ENCODE results near the gene CFAP43.

Gene CFAP43

DNA sequence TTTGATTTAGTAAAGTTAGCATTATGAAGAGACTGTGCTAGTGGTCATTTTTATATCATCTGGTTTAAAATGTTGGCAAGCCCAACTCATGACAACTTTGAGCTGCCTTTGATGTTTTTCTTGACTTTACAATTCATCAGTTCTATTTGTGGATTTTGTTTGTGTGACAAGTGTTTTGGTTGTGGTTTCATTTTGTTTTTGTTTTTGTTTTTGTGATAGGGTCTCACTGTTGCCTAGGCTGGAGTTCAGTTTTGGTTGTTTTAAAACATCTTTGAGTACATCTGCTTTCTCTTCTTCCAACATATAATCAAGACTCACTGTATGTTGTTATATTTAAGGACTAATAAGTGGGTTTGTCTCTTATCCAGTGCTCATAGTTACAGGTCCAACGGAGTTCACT lies 127.7 kb downstream of the CFAP43 start:
- TF ChIP-seq, protein P1, sequence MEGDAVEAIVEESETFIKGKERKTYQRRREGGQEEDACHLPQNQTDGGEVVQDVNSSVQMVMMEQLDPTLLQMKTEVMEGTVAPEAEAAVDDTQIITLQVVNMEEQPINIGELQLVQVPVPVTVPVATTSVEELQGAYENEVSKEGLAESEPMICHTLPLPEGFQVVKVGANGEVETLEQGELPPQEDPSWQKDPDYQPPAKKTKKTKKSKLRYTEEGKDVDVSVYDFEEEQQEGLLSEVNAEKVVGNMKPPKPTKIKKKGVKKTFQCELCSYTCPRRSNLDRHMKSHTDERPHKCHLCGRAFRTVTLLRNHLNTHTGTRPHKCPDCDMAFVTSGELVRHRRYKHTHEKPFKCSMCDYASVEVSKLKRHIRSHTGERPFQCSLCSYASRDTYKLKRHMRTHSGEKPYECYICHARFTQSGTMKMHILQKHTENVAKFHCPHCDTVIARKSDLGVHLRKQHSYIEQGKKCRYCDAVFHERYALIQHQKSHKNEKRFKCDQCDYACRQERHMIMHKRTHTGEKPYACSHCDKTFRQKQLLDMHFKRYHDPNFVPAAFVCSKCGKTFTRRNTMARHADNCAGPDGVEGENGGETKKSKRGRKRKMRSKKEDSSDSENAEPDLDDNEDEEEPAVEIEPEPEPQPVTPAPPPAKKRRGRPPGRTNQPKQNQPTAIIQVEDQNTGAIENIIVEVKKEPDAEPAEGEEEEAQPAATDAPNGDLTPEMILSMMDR (conservative IDR thresholded peaks at IDR 0.05; ENCODE audit: low read depth, low read length): no peak
- H4K20me1 ChIP-seq (ENCODE audit: insufficient read depth): no peaks in the 10 kb centered on the region
- no peak overlapping the region for H3K27ac ChIP-seq
- no peaks in the 10 kb centered on the region for H3K79me2 ChIP-seq (ENCODE audit: insufficient read depth, low read depth)
- H3K4me1 ChIP-seq (ENCODE audit: low read depth, poor library complexity, severe bottlenecking): no peaks in the 10 kb centered on the region
- no peak overlapping the region for H3K4me3 ChIP-seq (IDR thresholded peaks at IDR 0.05; ENCODE audit: insufficient read depth, low read depth, low read length)
- H3K9ac ChIP-seq: no peak overlapping the region
- no peaks in the 10 kb centered on the region for H3K27me3 ChIP-seq (ENCODE audit: insufficient read depth, low read depth)
- no peak overlapping the region for H3K4me2 ChIP-seq
- H3K36me3 ChIP-seq (ENCODE audit: insufficient read depth): no peaks in the 10 kb centered on the region
- no peak overlapping the region for H2AFZ ChIP-seq (ENCODE audit: low read depth)

DNA sequence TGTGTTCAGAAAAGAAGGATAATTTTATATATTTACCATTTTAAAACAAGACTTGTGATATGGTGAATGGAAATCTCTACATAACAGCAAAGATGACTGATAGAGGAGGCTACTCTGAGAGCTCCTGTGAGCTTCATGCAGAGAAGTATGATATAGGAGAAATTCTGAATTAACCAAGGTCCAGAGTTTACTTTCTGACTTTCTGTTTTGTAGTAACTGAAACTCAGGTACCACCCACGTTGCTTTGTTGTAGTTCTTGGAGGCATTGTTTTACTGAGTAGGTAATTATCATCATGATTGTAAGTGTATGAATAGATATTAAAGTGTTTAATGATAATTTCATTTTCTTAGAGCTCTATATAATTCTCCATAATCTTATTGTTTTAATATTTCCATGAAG lies 128.2 kb downstream of the CFAP43 start:
- Histone ChIP-seq H3K27ac (no peak overlapping the region), H3K79me2 (ENCODE audit: insufficient read depth, low read depth) (no peaks in the 10 kb centered on the region), H3K4me3 (IDR thresholded peaks at IDR 0.05; ENCODE audit: insufficient read depth, low read depth, low read length) (no peak overlapping the region), H3K36me3 (ENCODE audit: insufficient read depth) (no peaks in the 10 kb centered on the region), H2AFZ (ENCODE audit: low read depth) (no peak overlapping the region), H3K4me1 (ENCODE audit: low read depth, poor library complexity, severe bottlenecking) (no peaks in the 10 kb centered on the region), H3K27me3 (ENCODE audit: insufficient read depth, low read depth) (no peaks in the 10 kb centered on the region), H3K9ac (no peak overlapping the region), H4K20me1 (ENCODE audit: insufficient read depth) (no peaks in the 10 kb centered on the region), H3K4me2 (no peak overlapping the region)
- TF ChIP-seq, protein P1 (conservative IDR thresholded peaks at IDR 0.05; ENCODE audit: low read depth, low read length): no peak

DNA sequence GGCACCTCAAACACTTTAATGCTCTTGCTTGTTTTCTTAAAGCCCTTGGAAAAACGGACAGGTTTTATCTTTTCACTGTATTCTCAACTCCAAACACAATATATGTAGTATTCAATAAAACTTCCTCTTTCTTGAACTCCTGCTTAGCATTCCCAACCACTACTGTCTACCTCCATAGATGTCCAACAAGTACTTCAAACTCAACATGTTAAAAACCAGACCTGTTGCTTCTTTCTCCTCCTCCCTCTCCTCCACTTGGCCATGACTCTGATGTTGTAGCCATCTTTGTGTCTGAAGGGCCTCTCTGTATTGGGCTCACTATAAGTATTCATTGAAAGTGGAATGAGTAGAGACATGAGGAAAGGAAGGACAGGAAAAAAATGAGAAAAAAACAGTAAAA lies 130.3 kb downstream of the CFAP43 start:
- Histone ChIP-seq H2AFZ (ENCODE audit: low read depth) (no peak overlapping the region), H4K20me1 (ENCODE audit: insufficient read depth) (no peaks in the 10 kb centered on the region), H3K36me3 (ENCODE audit: insufficient read depth) (no peaks in the 10 kb centered on the region), H3K9ac (no peak overlapping the region), H3K27ac (no peak overlapping the region), H3K4me1 (ENCODE audit: low read depth, poor library complexity, severe bottlenecking) (no peaks in the 10 kb centered on the region), H3K79me2 (ENCODE audit: insufficient read depth, low read depth) (no peaks in the 10 kb centered on the region), H3K4me2 (no peak overlapping the region), H3K4me3 (IDR thresholded peaks at IDR 0.05; ENCODE audit: insufficient read depth, low read depth, low read length) (no peak overlapping the region), H3K27me3 (ENCODE audit: insufficient read depth, low read depth) (no peaks in the 10 kb centered on the region)
- TF ChIP-seq, protein P1 (conservative IDR thresholded peaks at IDR 0.05; ENCODE audit: low read depth, low read length): no peak

DNA sequence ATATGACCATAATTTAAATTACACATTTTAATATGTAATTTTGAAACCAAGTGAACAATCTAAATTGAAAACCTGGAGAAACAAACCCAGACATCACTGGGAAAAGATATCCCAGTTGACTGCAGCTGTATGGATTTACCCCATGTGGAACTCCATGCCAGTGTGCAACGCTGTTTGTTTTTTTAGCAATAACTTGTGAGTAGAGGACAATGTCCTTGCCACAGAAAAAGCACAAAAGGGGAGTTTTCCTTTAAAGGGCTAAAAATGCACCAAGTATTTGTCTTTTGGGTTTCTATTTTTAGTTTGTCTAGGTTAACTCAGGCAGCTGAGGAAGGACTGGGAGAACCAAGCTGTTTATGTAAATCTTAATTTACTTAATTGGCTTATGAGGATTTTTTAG lies 131.4 kb downstream of the CFAP43 start:
- H3K4me3 ChIP-seq (IDR thresholded peaks at IDR 0.05; ENCODE audit: insufficient read depth, low read depth, low read length): no peak overlapping the region
- TF ChIP-seq, protein P1 (conservative IDR thresholded peaks at IDR 0.05; ENCODE audit: low read depth, low read length): no peak
- H3K27me3 ChIP-seq (ENCODE audit: insufficient read depth, low read depth): no peaks in the 10 kb centered on the region
- no peaks in the 10 kb centered on the region for H3K4me1 ChIP-seq (ENCODE audit: low read depth, poor library complexity, severe bottlenecking)
- H3K27ac ChIP-seq: no peak overlapping the region
- H3K9ac ChIP-seq: no peak overlapping the region
- no peaks in the 10 kb centered on the region for H4K20me1 ChIP-seq (ENCODE audit: insufficient read depth)
- H3K79me2 ChIP-seq (ENCODE audit: insufficient read depth, low read depth): no peaks in the 10 kb centered on the region
- H3K4me2 ChIP-seq: no peak overlapping the region
- no peaks in the 10 kb centered on the region for H3K36me3 ChIP-seq (ENCODE audit: insufficient read depth)
- H2AFZ ChIP-seq (ENCODE audit: low read depth): no peak overlapping the region

All from KMS-11 (cell line).